Neural cell (in vitro differentiated cells): Measurements from ENCODE around the gene OAT.

Experiments
- CTCF ChIP-seq: fragments of 450-650 bp; IDR thresholded peaks from 2 replicates; pipeline ENCODE4 v1.5.1; 2014; ENCODE audit warnings: antibody characterized with exemption, mild to moderate bottlenecking, moderate library complexity; ENCODE audit not compliant: poor library complexity, severe bottlenecking
- SMC3 ChIP-seq: fragments of 450-650 bp; conservative IDR thresholded peaks from 2 replicates; pipeline ENCODE4 v1.6.1; 2014; ENCODE audit warnings: antibody characterized with exemption, mild to moderate bottlenecking, moderate library complexity; ENCODE audit not compliant: poor library complexity

DNA sequence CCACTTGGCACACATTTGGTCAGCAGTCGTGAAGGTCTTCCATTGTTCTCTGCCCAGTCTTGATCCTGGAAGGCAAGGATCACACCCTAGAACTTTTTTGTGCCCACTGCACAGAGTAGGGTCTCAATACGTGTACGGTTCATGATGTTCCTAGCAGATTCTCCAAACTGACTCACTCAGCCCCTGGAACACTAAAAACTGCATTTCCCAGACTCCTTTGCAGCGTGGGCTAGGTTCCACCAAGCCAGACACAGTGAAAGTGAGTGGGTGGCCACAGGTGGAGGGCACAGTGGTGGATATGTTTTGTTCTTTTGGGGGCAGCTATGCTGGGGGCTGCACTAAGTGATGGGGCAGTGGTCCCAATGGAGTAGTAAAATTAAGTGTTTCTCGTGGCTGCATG is 41.4 kb upstream of the OAT start:
- TF ChIP-seq CTCF, result no peak
- no peak for TF ChIP-seq SMC3
